ENCODE data around the gene GTPBP4. TPM values are rescaled to one million over a fixed set of nuclear protein-coding genes. Genes with fewer than 3 reads are reported as not detected.

Gene GTPBP4
- total RNA-seq, 1 donor from 2014 or later, result 106 TPM

DNA sequence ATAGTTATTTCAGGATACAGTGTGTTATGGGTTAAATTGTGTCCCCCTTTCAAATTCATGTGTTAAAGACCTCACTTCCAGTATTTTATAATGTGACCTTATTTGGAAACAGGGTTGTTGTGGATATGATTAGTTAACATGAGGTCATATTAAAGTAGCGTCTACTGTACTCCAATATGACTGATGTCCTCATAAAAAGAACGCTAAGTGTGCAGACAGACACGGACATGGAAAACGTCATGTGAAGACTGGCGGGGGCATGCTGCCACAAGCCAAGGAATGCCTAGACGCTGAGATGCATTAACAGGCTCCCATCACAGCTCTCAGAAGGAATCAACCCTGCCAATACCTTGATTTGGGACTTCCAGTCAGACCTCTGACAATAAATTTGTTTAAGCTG, 66.5 kb downstream of the GTPBP4 start:
- H3K4me1 ChIP-seq (ENCODE audit: insufficient read depth, low read length), result peaks cover 24% of the 10 kb centered on the region
- no peak for FAIRE-seq

DNA sequence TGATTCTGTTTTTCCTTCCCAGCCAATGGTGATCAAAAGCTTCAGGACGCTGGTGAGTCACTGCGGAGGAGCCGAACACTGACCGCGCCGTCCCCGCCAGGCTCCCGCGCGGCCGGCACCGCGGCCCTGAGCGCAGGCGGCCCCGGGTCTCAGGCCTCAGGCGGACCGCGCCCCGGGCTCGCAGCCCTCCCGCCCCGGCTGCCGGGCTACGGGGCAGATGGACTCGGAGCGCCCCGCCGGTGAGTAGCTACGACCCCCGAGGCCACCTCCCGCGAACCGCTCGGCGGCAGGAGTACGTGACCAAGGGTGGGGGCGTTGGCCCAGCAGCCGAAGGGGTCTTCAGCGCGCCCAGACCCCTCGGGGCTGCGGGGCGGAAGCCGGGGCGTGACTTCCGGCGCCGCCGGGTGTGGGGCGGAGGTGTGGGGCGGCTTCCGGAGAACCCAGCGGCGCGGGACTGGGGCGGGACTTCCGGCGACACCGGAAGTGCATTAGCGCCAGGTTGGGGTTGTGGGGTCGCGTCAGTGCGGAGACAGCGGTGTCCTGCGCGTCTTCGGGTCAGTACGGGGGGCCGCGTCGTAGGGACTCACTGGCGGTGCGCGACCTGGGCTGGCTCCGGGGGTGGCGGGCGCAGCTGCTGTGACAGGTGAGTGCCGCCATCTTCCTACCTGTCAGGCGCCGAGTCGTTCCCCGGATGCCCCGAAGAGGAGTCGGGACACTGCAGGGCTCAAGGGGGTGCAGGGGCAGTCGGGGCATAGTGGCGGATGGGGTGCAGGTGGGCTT, 68.3 kb downstream of the GTPBP4 start, which contains the start of gene WDR37:
Gene WDR37 (plus strand): TSS at position 60 of the 780 bp plus-strand sequence. CDS start 15,771 bp downstream, outside the sequence.
- Histone ChIP-seq H3K36me3 (ENCODE audit: insufficient read depth, low read length) (peaks cover 9% of the 10 kb centered on the region), H3K4me1 (ENCODE audit: insufficient read depth, low read length) (peaks cover 20% of the 10 kb centered on the region), H3K27me3 (ENCODE audit: insufficient read depth, low read length) (no peaks in the 10 kb centered on the region), H3K4me3 (ENCODE audit: insufficient read depth, low read depth, low read length) (peak within 1 kb of the TSS; percentile 78), H3K4me2 (ENCODE audit: low read length) (peak within 1 kb of the TSS; percentile 93), H3K9ac (ENCODE audit: low read length) (peak within 1 kb of the TSS; percentile 97), H3K79me2 (ENCODE audit: insufficient read depth, low read length) (peaks cover 95% of the 10 kb centered on the region), H4K20me1 (ENCODE audit: insufficient read depth, low read length) (peaks cover 43% of the 10 kb centered on the region), H2AFZ (ENCODE audit: low read depth, low read length) (peak within 1 kb of the TSS; percentile 70), H3K9me3 (ENCODE audit: insufficient read depth, low read depth, low read length) (no peaks in the 10 kb centered on the region), H3K27ac (ENCODE audit: low read depth, low read length) (peak within 1 kb of the TSS; percentile 98)
- peak within 1 kb of the TSS; percentile 95 for H3K27ac Mint-ChIP-seq (ENCODE audit: unreplicated experiment)
- H3K4me1 Mint-ChIP-seq (ENCODE audit: low read depth, unreplicated experiment), result peaks cover 19% of the 10 kb centered on the region
- peaks cover 6% of the 10 kb centered on the region for H3K36me3 Mint-ChIP-seq (ENCODE audit: low read depth, unreplicated experiment)
- FAIRE-seq (peak; percentile 5), DNase-seq (ENCODE audit: low read depth) (peak; percentile 87)
- H3K9me3 Mint-ChIP-seq (ENCODE audit: unreplicated experiment), result no peaks in the 10 kb centered on the region
- TF ChIP-seq EZH2 (IDR thresholded peaks at IDR 0.05; ENCODE audit: insufficient read depth, low read length), result no peak
- TF ChIP-seq, protein P1, sequence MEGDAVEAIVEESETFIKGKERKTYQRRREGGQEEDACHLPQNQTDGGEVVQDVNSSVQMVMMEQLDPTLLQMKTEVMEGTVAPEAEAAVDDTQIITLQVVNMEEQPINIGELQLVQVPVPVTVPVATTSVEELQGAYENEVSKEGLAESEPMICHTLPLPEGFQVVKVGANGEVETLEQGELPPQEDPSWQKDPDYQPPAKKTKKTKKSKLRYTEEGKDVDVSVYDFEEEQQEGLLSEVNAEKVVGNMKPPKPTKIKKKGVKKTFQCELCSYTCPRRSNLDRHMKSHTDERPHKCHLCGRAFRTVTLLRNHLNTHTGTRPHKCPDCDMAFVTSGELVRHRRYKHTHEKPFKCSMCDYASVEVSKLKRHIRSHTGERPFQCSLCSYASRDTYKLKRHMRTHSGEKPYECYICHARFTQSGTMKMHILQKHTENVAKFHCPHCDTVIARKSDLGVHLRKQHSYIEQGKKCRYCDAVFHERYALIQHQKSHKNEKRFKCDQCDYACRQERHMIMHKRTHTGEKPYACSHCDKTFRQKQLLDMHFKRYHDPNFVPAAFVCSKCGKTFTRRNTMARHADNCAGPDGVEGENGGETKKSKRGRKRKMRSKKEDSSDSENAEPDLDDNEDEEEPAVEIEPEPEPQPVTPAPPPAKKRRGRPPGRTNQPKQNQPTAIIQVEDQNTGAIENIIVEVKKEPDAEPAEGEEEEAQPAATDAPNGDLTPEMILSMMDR (IDR thresholded peaks at IDR 0.05; ENCODE audit: insufficient read depth, low read depth, low read length), result no peak
- no peaks in the 10 kb centered on the region for H3K27me3 Mint-ChIP-seq (ENCODE audit: low read depth, unreplicated experiment)
- peak within 1 kb of the TSS; percentile 97 for H3K4me3 Mint-ChIP-seq (ENCODE audit: unreplicated experiment)

More for the DNA sequence above, 66.5 kb downstream of the GTPBP4 start:
- H3K4me2 ChIP-seq (ENCODE audit: low read length), result peak overlapping the region; percentile 93
- H3K9ac ChIP-seq (ENCODE audit: low read length), result peak overlapping the region; percentile 97
- peaks cover 9% of the 10 kb centered on the region for H3K36me3 ChIP-seq (ENCODE audit: insufficient read depth, low read length)
- no peaks in the 10 kb centered on the region for H3K9me3 ChIP-seq (ENCODE audit: insufficient read depth, low read depth, low read length)
- H3K79me2 ChIP-seq (ENCODE audit: insufficient read depth, low read length), result peaks cover 95% of the 10 kb centered on the region
- H3K4me3 ChIP-seq (ENCODE audit: insufficient read depth, low read depth, low read length), result peak overlapping the region; percentile 78
- no peak overlapping the region for H2AFZ ChIP-seq (ENCODE audit: low read depth, low read length)
- peaks cover 44% of the 10 kb centered on the region for H4K20me1 ChIP-seq (ENCODE audit: insufficient read depth, low read length)
- Mint-ChIP-seq H3K4me3 (ENCODE audit: unreplicated experiment) (peak overlapping the region; percentile 97), H3K9me3 (ENCODE audit: unreplicated experiment) (no peaks in the 10 kb centered on the region), H3K4me1 (ENCODE audit: low read depth, unreplicated experiment) (peaks cover 29% of the 10 kb centered on the region), H3K27ac (ENCODE audit: unreplicated experiment) (peak overlapping the region; percentile 2), H3K36me3 (ENCODE audit: low read depth, unreplicated experiment) (peaks cover 8% of the 10 kb centered on the region), H3K27me3 (ENCODE audit: low read depth, unreplicated experiment) (no peaks in the 10 kb centered on the region)
- DNase-seq (ENCODE audit: low read depth), result no peak
- H3K27ac ChIP-seq (ENCODE audit: low read depth, low read length), result no peak overlapping the region
- TF ChIP-seq, protein P1 (IDR thresholded peaks at IDR 0.05; ENCODE audit: insufficient read depth, low read depth, low read length), result no peak
- TF ChIP-seq EZH2 (IDR thresholded peaks at IDR 0.05; ENCODE audit: insufficient read depth, low read length), result no peak
- no peaks in the 10 kb centered on the region for H3K27me3 ChIP-seq (ENCODE audit: insufficient read depth, low read length)
